Subcutaneous adipose tissue (tissue), 4 donors: ENCODE measurements around the gene CYTH2. TPM values are rescaled to one million over a fixed set of nuclear protein-coding genes. Genes with fewer than 3 reads are reported as not detected.

Experiments used
- total RNA-seq, 4 donors: library from RNA; depleted of rRNA; stranded (reverse); fragments of >200 nt; gene quantifications; one replicate each; pipeline ENCODE4 v1.1.0, GENCODE V29; 2016
- TF ChIP-seq, protein P1 (sequence below): fragments of 450-650 bp; IDR thresholded peaks from one replicate; pipeline ENCODE4 v1.5.1; 2016; ENCODE audit warnings: low read depth, mild to moderate bottlenecking, control low read depth, antibody characterized with exemption, moderate library complexity

CYTH2 gene, protein sequence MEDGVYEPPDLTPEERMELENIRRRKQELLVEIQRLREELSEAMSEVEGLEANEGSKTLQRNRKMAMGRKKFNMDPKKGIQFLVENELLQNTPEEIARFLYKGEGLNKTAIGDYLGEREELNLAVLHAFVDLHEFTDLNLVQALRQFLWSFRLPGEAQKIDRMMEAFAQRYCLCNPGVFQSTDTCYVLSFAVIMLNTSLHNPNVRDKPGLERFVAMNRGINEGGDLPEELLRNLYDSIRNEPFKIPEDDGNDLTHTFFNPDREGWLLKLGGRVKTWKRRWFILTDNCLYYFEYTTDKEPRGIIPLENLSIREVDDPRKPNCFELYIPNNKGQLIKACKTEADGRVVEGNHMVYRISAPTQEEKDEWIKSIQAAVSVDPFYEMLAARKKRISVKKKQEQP
- total RNA-seq, result 10 to 100 TPM; 15.8 to 64.0 (median 31.5) TPM

DNA sequence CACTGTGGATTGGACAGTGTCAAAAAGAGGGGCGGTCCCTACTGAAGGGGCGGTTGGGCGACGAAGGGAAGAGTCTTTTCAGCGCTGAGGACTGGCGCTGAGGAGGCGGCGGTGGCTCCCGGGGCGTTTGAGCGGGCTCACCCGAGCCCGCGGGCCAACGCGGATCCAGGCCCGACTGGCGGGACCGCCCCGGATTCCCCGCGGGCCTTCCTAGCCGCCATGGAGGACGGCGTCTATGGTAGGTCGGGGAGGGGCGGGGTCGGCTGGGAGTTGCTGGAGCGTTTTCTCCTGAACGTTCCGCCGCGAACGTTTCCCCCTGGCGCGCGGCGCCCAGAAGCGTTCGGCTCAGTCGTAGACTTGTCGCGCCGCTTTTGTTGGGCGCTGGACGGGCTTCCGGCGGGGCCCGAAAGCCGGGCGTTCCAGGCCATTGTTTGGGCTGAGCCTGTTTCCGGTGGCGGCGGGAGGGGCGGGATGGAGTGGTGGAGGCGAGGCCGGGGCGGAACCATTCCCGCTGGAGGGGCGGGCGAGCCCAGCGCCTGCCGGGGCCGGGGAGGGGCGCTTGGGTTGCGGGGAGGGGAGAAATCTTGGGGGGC, at the start of gene CYTH2:
Gene CYTH2 (plus strand): TSS at position 81 of the 593 bp plus-strand sequence. CDS start 139 bp downstream, at position 220.
- TF ChIP-seq, protein P1, sequence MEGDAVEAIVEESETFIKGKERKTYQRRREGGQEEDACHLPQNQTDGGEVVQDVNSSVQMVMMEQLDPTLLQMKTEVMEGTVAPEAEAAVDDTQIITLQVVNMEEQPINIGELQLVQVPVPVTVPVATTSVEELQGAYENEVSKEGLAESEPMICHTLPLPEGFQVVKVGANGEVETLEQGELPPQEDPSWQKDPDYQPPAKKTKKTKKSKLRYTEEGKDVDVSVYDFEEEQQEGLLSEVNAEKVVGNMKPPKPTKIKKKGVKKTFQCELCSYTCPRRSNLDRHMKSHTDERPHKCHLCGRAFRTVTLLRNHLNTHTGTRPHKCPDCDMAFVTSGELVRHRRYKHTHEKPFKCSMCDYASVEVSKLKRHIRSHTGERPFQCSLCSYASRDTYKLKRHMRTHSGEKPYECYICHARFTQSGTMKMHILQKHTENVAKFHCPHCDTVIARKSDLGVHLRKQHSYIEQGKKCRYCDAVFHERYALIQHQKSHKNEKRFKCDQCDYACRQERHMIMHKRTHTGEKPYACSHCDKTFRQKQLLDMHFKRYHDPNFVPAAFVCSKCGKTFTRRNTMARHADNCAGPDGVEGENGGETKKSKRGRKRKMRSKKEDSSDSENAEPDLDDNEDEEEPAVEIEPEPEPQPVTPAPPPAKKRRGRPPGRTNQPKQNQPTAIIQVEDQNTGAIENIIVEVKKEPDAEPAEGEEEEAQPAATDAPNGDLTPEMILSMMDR, result no peak

DNA sequence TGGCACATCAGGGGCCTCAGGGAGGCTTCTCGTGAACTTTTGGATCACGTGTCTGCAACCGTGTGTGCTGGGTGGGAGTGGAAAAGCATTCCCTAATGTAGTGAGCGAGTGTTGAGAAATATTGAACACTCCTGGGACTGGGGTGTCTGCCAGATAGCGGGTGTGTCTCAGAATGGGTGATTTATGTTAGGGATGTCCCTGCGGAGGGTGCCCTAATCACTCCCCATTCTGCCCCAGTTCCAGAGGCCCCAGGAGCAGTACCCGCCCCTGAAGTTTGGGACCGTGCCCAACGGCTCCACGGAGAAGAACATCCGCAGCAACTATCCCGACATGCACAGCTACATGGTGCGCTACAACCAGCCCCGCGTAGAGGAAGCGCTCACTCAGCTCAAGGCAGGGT, 47.6 kb upstream of the CYTH2 start:
- TF ChIP-seq, protein P1, result no peak

DNA sequence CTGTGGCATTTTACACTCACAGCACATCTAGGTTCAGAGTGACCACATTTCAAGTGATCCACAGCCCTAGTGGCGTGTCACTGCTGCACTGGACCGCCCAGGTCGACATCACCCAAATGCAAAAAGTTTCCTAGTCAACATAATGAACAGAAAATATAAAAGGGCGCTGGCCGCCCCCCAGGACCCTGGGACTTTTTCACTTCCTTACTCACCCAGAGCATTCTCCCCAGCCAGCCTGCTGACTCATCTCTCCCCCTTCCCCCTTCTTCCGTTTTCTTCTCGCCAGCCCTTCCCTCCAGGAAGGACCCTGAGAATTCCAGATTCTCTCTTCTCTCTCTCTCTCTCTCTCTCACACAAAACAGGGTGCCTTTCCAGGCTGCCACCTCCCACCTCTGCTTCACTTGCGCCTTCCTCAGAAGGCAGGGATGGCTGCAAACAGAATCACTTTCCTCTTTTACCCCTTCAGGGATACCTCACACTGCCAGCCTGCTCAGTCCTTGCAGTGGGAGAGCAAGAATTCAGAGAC, 44.4 kb upstream of the CYTH2 start:
- TF ChIP-seq, protein P1, result no peak

DNA sequence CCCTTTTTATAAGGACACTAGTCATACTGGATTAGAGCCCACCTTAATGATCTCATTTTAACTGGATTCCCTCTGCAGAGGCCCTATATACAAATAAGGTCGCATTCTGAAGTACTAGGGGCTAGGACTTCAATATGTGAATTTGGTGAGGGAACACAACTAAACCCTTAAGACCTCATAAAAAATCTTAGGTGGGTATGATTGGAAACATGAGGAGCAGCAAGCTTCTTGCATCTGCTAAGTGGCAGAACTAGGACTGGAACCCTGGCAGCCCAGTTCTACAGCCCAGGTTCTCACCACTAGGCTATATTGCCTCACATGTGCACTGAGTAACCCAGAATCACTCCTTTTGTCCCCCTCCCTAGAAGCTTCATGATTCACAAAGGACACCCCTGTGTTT, 40.5 kb upstream of the CYTH2 start:
- TF ChIP-seq, protein P1, result no peak

DNA sequence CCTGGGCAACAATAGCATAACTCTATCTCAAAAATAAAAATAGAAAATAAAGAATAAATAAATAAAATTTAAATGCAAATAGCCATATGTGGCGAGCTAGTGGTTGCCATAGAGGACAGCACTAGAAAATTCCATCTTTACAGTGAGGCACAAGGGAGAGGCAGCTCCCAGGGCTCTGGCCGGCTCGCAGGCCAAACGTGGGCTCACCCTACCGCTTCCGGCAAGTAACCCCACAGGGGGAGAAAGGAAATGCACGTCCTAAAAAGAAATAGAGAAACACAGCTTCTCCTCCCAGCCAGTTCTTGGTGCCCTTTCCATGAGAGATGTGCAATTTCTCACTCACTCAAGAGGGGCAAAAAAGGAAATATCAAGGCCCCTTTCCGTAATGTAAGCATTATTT, 35.8 kb upstream of the CYTH2 start:
- TF ChIP-seq, protein P1, result no peak

DNA sequence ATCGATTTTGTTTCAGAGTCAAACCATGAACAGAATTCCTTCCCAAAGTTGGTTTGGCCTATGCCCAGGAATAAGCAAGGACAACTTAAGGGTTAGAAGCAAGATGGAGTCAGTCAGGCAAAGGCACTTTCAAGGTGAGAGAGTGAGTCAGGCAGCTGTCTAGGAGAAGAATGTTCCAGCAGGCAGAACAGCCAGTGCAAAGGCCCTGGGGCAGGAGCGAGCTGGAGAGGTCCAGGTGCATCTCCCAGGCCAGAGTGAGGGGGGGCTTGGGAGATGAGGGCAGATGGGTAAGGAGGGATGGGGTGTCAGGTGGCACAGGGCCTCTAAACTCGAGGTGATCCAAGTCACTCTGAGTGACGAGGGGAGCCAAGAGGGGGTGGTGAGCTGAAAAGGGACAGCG, 32.6 kb upstream of the CYTH2 start:
- TF ChIP-seq, protein P1, result no peak

DNA sequence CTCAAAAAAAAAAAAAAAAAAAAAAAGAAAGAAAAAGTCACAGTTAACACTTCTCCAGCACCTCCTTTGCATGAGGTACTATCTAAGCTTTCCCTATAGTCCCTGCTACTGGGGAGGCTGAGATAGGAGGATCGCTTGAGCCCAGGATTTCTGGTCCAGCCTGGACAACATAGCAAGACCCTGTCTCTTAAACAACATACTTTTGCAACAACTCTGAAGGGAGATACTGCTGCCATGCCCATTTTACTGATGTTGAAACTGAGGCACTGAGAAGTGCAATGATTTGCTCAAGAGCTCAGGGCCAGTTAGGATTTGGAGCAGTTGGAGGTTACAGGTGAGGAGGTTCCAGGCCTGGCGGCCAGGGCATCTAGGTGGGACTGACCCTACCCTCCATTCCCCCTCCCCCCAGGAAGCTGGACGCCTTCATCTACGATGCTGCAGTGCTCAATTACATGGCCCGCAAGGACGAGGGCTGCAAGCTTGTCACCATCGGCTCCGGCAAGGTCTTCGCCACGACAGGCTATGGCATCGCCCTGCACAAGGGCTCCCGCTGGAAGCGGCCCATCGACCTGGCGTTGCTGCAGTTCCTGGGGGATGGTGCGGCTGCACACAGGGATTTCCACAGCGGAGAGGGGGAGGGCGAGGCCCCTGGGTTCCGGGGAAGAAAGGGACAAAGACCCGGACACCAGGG, 27.7 kb upstream of the CYTH2 start:
- TF ChIP-seq, protein P1, result no peak
